OCI-M1 (cell line): Measurements from ENCODE around the gene SIRPA.

ENCODE experiments used
- DNase-seq: peaks from one replicate; lab custom pipeline; 2025; lab: John Stamatoyannopoulos, UW

SIRPA gene

GRCh38 chr20:1933465-1933870, 38.3 kb downstream of the SIRPA start:
- no peak for DNase-seq

GRCh38 chr20:1934156-1934555, 38.9 kb downstream of the SIRPA start:
- DNase-seq = no peak

- no peak for DNase-seq
Measured at GRCh38 chr20:1934721-1935573, 39.7 kb downstream of the SIRPA start.

- DNase-seq = no peak
Measured at GRCh38 chr20:1935696-1936366, 40.6 kb downstream of the SIRPA start.

GRCh38 chr20:1937316-1937976, 42.2 kb downstream of the SIRPA start:
- DNase-seq = no peak

GRCh38 chr20:1938464-1939269, 43.5 kb downstream of the SIRPA start:
- no peak for DNase-seq

GRCh38 chr20:1939270-1939595, 44.0 kb downstream of the SIRPA start:
- no peak for DNase-seq

GRCh38 chr20:1940581-1940980, 45.4 kb downstream of the SIRPA start:
- no peak for DNase-seq

- DNase-seq = no peak
Measured at GRCh38 chr20:1941226-1941625, 46.0 kb downstream of the SIRPA start.

GRCh38 chr20:1942061-1942460, 46.9 kb downstream of the SIRPA start:
- no peak for DNase-seq

- DNase-seq = no peak
Measured at GRCh38 chr20:1942486-1943274, 47.5 kb downstream of the SIRPA start.

- DNase-seq = no peak
Measured at GRCh38 chr20:1943275-1944002, 48.2 kb downstream of the SIRPA start.

GRCh38 chr20:1944345-1945091, 49.3 kb downstream of the SIRPA start:
- peak; percentile 45 for DNase-seq

GRCh38 chr20:1945134-1945618, 50.0 kb downstream of the SIRPA start:
- peak; percentile 90 for DNase-seq

GRCh38 chr20:1945660-1946059, 50.5 kb downstream of the SIRPA start:
- DNase-seq = peak; percentile 55

GRCh38 chr20:1946442-1946761, 51.2 kb downstream of the SIRPA start:
- DNase-seq = no peak

GRCh38 chr20:1946762-1947534, 51.7 kb downstream of the SIRPA start:
- DNase-seq = no peak

GRCh38 chr20:1947535-1947846, 52.3 kb downstream of the SIRPA start:
- DNase-seq = no peak

GRCh38 chr20:1949347-1950100, 54.3 kb downstream of the SIRPA start:
- no peak for DNase-seq
